ENCODE data around the gene SLC26A11.

The SLC26A11 gene

GRCh38 chr17:80245566-80246265 is 25.5 kb downstream of the SLC26A11 start:
- Mint-ChIP-seq H3K4me3 (no peak overlapping the region), H3K36me3 (ENCODE audit: insufficient read depth) (peaks cover 24% of the 10 kb centered on the region), H3K9me3 (no peaks in the 10 kb centered on the region), H3K27ac (no peak overlapping the region), H3K4me1 (ENCODE audit: low read depth in 2 of 2) (peaks cover 0 to 7% of the 10 kb centered on the region in 2 donors), H3K27me3 (no peaks in the 10 kb centered on the region)
- no peak for ATAC-seq (replicated peaks)
- no peak for DNase-seq

DNA sequence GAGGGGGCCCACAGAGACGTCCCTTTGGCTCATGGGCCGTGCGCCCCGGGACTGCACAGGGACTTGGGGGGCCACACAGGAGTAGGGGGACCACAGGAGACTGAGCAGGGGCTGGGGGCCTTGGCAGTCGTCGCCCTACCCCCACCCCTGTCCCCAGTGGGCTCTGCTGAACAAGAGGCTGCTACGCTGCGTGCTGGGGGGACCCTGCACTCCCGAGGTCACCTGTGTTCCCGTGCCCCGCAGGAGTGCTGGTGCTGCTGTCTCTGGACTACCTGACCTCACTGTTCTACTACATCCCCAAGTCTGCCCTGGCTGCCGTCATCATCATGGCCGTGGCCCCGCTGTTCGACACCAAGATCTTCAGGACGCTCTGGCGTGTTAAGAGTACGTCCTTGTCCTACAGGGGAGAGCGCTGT is 26.0 kb downstream of the SLC26A11 start:
- DNase-seq (no peak), ATAC-seq (replicated peaks) (no peak)
- Mint-ChIP-seq H3K27me3 (no peaks in the 10 kb centered on the region), H3K4me1 (ENCODE audit: low read depth in 2 of 2) (peaks cover 0 to 7% of the 10 kb centered on the region in 2 donors), H3K4me3 (no peak overlapping the region), H3K36me3 (ENCODE audit: insufficient read depth) (peaks cover 23% of the 10 kb centered on the region), H3K9me3 (no peaks in the 10 kb centered on the region), H3K27ac (no peak overlapping the region)

DNA sequence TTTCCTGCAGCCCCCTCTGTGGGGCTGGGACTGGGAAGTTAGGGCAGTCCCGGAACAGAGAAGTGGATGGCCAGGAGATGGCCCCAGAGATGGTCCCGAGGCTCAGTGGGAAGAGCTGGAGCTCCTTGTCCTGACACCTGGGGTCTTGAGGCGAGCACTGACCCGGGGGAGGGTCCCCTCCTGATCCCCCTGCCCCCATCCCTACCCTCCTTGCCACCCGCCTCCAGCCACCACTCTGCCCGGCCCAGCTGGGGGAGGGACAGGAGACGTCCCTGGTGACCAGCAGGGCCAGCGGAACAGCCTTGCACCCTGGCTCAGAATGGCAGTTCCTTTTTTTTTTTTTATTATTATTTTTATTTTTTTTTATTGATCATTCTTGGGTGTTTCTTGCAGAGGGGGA is 26.5 kb downstream of the SLC26A11 start:
- peaks cover 18% of the 10 kb centered on the region for H3K36me3 Mint-ChIP-seq (ENCODE audit: insufficient read depth)
- no peaks in the 10 kb centered on the region for H3K9me3 Mint-ChIP-seq
- no peak overlapping the region for H3K27ac Mint-ChIP-seq
- peaks cover 0 to 7% of the 10 kb centered on the region in 2 donors for H3K4me1 Mint-ChIP-seq (ENCODE audit: low read depth in 2 of 2)
- H3K27me3 Mint-ChIP-seq, result no peaks in the 10 kb centered on the region
- no peak for DNase-seq
- ATAC-seq (replicated peaks), result no peak
- H3K4me3 Mint-ChIP-seq, result no peak overlapping the region

- ATAC-seq (replicated peaks), result no peak
- Mint-ChIP-seq H3K9me3 (no peaks in the 10 kb centered on the region), H3K4me1 (ENCODE audit: low read depth in 2 of 2) (peaks cover under 1 to 5% of the 10 kb centered on the region in 2 donors), H3K27ac (no peak overlapping the region), H3K4me3 (no peak overlapping the region), H3K36me3 (ENCODE audit: insufficient read depth) (peaks cover 17% of the 10 kb centered on the region), H3K27me3 (no peaks in the 10 kb centered on the region)
- no peak for DNase-seq
Observed at GRCh38 chr17:80247561-80247960, 27.3 kb downstream of the SLC26A11 start.

DNA sequence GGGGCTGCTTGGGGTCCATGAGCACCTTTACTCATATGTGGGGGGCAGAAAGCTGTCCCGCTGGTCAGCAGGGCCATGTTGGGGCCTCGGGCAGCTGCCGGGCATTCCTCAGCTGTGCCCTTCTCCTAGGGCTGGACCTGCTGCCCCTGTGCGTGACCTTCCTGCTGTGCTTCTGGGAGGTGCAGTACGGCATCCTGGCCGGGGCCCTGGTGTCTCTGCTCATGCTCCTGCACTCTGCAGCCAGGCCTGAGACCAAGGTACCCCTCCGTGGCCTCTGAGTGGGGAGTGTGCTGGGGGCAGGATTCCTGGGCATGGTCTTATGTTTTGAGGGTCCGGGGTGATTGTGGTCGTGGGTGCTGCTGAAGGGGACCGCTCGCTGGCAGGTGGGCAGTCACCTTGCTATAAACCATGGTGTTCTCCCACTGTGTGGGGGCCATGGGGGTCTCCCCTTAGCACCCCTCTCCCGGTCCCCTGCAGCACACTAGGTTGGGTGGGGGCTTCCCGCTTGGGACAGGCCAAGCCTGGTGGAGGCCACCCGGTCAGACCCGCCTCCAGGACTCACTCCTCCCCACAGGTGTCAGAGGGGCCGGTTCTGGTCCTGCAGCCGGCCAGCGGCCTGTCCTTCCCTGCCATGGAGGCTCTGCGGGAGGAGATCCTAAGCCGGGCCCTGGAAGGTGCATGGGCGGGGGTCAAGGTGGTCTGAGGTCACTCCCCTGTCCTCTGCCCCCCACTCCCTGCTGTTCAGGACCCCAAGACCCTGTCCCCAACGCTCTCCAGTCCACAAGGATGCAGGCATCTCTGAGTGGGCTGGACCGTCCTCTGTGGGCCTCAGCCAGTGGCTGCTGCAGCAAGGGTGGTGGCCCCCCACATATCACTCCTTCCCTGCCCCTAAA is 28.0 kb downstream of the SLC26A11 start:
- DNase-seq (no peak), ATAC-seq (replicated peaks) (no peak)
- Mint-ChIP-seq H3K4me3 (no peak overlapping the region), H3K4me1 (ENCODE audit: low read depth in 2 of 2) (peaks cover 3 to 8% of the 10 kb centered on the region in 2 donors), H3K36me3 (ENCODE audit: insufficient read depth) (peaks cover 14% of the 10 kb centered on the region), H3K9me3 (no peaks in the 10 kb centered on the region), H3K27me3 (no peaks in the 10 kb centered on the region), H3K27ac (no peak overlapping the region)

GRCh38 chr17:80248894-80249710 is 28.9 kb downstream of the SLC26A11 start:
- Mint-ChIP-seq H3K36me3 (ENCODE audit: insufficient read depth) (peaks cover 14% of the 10 kb centered on the region), H3K27ac (no peak overlapping the region), H3K4me3 (no peak overlapping the region)

DNA sequence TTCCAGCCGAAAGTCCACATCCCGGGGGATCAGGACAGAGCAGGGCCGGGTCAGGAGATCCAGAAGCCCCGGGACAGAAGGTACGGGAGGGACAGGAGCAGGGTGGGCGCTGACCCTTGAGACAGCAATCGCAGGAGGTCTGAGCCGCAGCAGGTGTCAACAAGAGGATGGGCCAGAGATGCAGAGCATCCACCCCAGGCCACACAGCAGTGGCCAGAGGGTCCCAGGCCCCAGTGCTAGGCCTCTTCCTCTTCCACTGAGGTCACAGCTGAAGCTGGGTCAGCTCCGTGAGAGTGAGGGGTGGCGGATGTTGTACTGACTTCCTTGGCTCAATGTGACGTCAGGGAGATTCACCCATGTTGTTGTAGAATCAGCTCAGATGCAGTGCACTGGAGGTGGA is 31.7 kb downstream of the SLC26A11 start:
- ATAC-seq (replicated peaks) (no peak), DNase-seq (no peak)
- Mint-ChIP-seq H3K4me3 (no peak overlapping the region), H3K27me3 (no peaks in the 10 kb centered on the region), H3K4me1 (ENCODE audit: low read depth in 2 of 2) (peaks cover 20 to 29% of the 10 kb centered on the region in 2 donors), H3K36me3 (ENCODE audit: insufficient read depth) (peaks cover 12% of the 10 kb centered on the region), H3K27ac (peak overlapping the region in 1 of 2 donors; percentile 18), H3K9me3 (no peaks in the 10 kb centered on the region)

More at GRCh38 chr17:80248894-80249710, 28.9 kb downstream of the SLC26A11 start:
- no peak for DNase-seq
- ATAC-seq (replicated peaks), result no peak
- Mint-ChIP-seq H3K27me3 (no peaks in the 10 kb centered on the region), H3K4me1 (ENCODE audit: low read depth in 2 of 2) (peaks cover 6 to 15% of the 10 kb centered on the region in 2 donors), H3K9me3 (no peaks in the 10 kb centered on the region)

DNA sequence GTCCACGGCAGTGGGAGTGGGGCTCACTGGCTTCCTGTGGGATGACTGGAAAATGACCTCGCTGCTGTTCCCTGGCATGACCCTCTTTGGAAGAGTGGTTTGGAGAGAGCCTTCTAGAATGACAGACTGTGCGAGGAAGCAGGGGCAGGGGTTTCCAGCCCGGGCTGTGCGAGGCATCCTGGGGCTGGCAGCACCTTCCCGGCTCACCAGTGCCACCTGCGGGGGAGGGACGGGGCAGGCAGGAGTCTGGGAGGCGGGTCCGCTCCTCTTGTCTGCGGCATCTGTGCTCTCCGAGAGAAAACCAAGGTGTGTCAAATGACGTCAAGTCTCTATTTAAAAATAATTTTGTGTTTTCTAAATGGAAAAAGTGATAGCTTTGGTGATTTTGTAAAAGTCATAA is 32.6 kb downstream of the SLC26A11 start:
- peak; percentile 90 for ATAC-seq (replicated peaks)
- peak; percentile 76 to 77 (median 76) for DNase-seq
- Mint-ChIP-seq H3K4me1 (ENCODE audit: low read depth in 2 of 2) (peaks cover 22 to 29% of the 10 kb centered on the region in 2 donors), H3K27me3 (no peaks in the 10 kb centered on the region), H3K27ac (peak overlapping the region; percentile 19 to 63), H3K9me3 (no peaks in the 10 kb centered on the region), H3K4me3 (peak overlapping the region in 1 of 2 donors; percentile 22), H3K36me3 (ENCODE audit: insufficient read depth) (peaks cover 12% of the 10 kb centered on the region)

DNA sequence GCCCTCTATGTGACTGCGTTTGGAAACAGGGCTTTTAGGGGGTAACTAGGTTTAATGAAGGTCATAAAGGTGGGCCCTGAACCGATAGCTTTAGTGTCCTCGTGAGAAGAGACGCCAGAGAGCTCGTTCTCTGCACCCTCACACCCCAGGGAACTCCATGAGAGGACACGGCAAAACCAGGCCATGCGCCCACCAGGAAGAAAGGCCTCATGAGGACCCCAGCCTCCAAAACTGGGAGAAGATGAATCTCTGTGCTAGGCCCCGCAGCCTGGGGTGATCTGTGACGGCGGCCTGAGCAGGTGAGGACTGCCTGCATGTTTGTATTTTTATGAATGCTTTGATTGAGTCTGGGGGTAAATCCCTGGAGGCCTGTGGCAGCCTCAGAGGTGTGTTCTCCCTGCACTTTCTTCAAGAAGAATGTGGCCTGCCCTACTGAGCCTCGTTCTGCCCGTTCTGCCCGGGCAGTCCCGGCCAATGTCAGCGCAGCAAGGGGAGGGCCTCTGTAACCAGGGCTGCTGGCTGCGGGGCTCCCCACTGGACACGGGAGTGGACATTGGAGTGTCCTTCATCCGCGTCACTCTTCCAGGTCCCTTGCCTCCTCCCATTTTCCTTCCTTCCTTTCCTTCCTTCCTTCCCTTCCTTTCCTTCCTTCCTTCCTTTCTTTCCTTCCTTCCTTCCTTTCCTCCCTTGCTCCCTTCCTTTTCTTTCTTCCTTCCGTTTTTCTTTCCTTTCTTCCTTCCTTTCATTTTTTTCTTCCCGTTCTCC is 33.6 kb downstream of the SLC26A11 start:
- H3K27ac Mint-ChIP-seq, result peak overlapping the region; percentile 91 to 92
- no peaks in the 10 kb centered on the region for H3K27me3 Mint-ChIP-seq
- DNase-seq (no peak), ATAC-seq (replicated peaks) (no peak)
- H3K36me3 Mint-ChIP-seq (ENCODE audit: insufficient read depth), result peaks cover 16% of the 10 kb centered on the region
- H3K9me3 Mint-ChIP-seq, result no peaks in the 10 kb centered on the region
- no peak overlapping the region for H3K4me3 Mint-ChIP-seq
- H3K4me1 Mint-ChIP-seq (ENCODE audit: low read depth in 2 of 2), result peaks cover 31 to 39% of the 10 kb centered on the region in 2 donors

GRCh38 chr17:80254396-80255251 is 34.4 kb downstream of the SLC26A11 start:
- H3K27me3 Mint-ChIP-seq, result no peaks in the 10 kb centered on the region
- no peaks in the 10 kb centered on the region for H3K9me3 Mint-ChIP-seq
- H3K4me3 Mint-ChIP-seq, result peak overlapping the region; percentile 57 to 59
- H3K27ac Mint-ChIP-seq, result peak overlapping the region; percentile 91 to 92
- DNase-seq (peak; percentile 27 to 34 (median 34)), ATAC-seq (replicated peaks) (peak; percentile 70)
- H3K36me3 Mint-ChIP-seq (ENCODE audit: insufficient read depth), result peaks cover 19% of the 10 kb centered on the region
- H3K4me1 Mint-ChIP-seq (ENCODE audit: low read depth in 2 of 2), result peaks cover 35 to 45% of the 10 kb centered on the region in 2 donors

GRCh38 chr17:80256034-80256350 is 35.8 kb downstream of the SLC26A11 start:
- peaks cover 38 to 48% of the 10 kb centered on the region in 2 donors for H3K4me1 Mint-ChIP-seq (ENCODE audit: low read depth in 2 of 2)
- H3K27me3 Mint-ChIP-seq, result no peaks in the 10 kb centered on the region
- ATAC-seq (replicated peaks) (no peak), DNase-seq (no peak)
- no peak overlapping the region for H3K27ac Mint-ChIP-seq
- no peak overlapping the region for H3K4me3 Mint-ChIP-seq
- peaks cover 17% of the 10 kb centered on the region for H3K36me3 Mint-ChIP-seq (ENCODE audit: insufficient read depth)
- no peaks in the 10 kb centered on the region for H3K9me3 Mint-ChIP-seq

- no peaks in the 10 kb centered on the region for H3K9me3 Mint-ChIP-seq
- peak overlapping the region; percentile 90 to 93 for H3K4me3 Mint-ChIP-seq
- DNase-seq, result no peak
- peak overlapping the region; percentile 49 to 97 for H3K27ac Mint-ChIP-seq
- H3K36me3 Mint-ChIP-seq (ENCODE audit: insufficient read depth), result peaks cover 29% of the 10 kb centered on the region
- peaks cover 48 to 58% of the 10 kb centered on the region in 2 donors for H3K4me1 Mint-ChIP-seq (ENCODE audit: low read depth in 2 of 2)
- no peaks in the 10 kb centered on the region for H3K27me3 Mint-ChIP-seq
- ATAC-seq (replicated peaks), result no peak
Observed at GRCh38 chr17:80257716-80258213, 37.5 kb downstream of the SLC26A11 start.
